Measurements from ENCODE around the gene KRT39. TPM values are rescaled to one million over a fixed set of nuclear protein-coding genes. Genes with fewer than 3 reads are reported as not detected.

KRT39 gene
- polyA plus RNA-seq, 1 donor = not detected

Other genes with a start within 250 kb of the KRT39 start
- not detected for gene KRT25, start 211.6 kb downstream of the KRT39 start, polyA plus RNA-seq (ENCODE audit: insufficient read length)
- gene KRT26, start 194.7 kb downstream of the KRT39 start, polyA plus RNA-seq (ENCODE audit: insufficient read length) = not detected
- not detected for gene KRT27, start 184.4 kb downstream of the KRT39 start, polyA plus RNA-seq (ENCODE audit: insufficient read length)
- gene KRT28, start 167.0 kb downstream of the KRT39 start, polyA plus RNA-seq (ENCODE audit: insufficient read length) = not detected
- 45.2 TPM for gene KRT10, start 144.3 kb downstream of the KRT39 start, polyA plus RNA-seq (ENCODE audit: insufficient read length)
- gene KRT12, start 99.7 kb downstream of the KRT39 start, polyA plus RNA-seq (ENCODE audit: insufficient read length) = 0.37 TPM
- gene KRT20, start 81.7 kb downstream of the KRT39 start, polyA plus RNA-seq (ENCODE audit: insufficient read length) = 0.33 TPM
- 1.1 TPM for gene KRT23, start 29.3 kb downstream of the KRT39 start, polyA plus RNA-seq (ENCODE audit: insufficient read length)
- gene KRT40, start 17.4 kb upstream of the KRT39 start, polyA plus RNA-seq (ENCODE audit: insufficient read length) = not detected
- gene KRTAP3-3, start 27.2 kb upstream of the KRT39 start, polyA plus RNA-seq (ENCODE audit: insufficient read length) = not detected
- not detected for gene KRTAP3-2, start 33.0 kb upstream of the KRT39 start, polyA plus RNA-seq (ENCODE audit: insufficient read length)
- gene KRTAP3-1, start 42.2 kb upstream of the KRT39 start, polyA plus RNA-seq (ENCODE audit: insufficient read length) = not detected
- not detected for gene KRTAP1-5, start 60.3 kb upstream of the KRT39 start, polyA plus RNA-seq (ENCODE audit: insufficient read length)
- not detected for gene KRTAP1-4, start 63.2 kb upstream of the KRT39 start, polyA plus RNA-seq (ENCODE audit: insufficient read length)
- gene KRTAP1-3, start 67.9 kb upstream of the KRT39 start, polyA plus RNA-seq (ENCODE audit: insufficient read length) = not detected
- not detected for gene KRTAP1-1, start 74.5 kb upstream of the KRT39 start, polyA plus RNA-seq (ENCODE audit: insufficient read length)
- gene KRTAP2-1, start 80.4 kb upstream of the KRT39 start, polyA plus RNA-seq (ENCODE audit: insufficient read length) = not detected
- gene KRTAP2-2, start 88.3 kb upstream of the KRT39 start, polyA plus RNA-seq (ENCODE audit: insufficient read length) = not detected
- gene KRTAP2-3, start 93.2 kb upstream of the KRT39 start, polyA plus RNA-seq (ENCODE audit: insufficient read length) = not detected
- not detected for gene KRTAP2-4, start 98.9 kb upstream of the KRT39 start, polyA plus RNA-seq (ENCODE audit: insufficient read length)
- not detected for gene KRTAP4-7, start 117.2 kb upstream of the KRT39 start, polyA plus RNA-seq (ENCODE audit: insufficient read length)
- not detected for gene KRTAP4-8, start 131.2 kb upstream of the KRT39 start, polyA plus RNA-seq (ENCODE audit: insufficient read length)
- not detected for gene KRTAP4-16, start 135.3 kb upstream of the KRT39 start, polyA plus RNA-seq (ENCODE audit: insufficient read length)
- gene KRTAP4-9, start 138.4 kb upstream of the KRT39 start, polyA plus RNA-seq (ENCODE audit: insufficient read length) = not detected
- gene KRTAP4-11, start 151.4 kb upstream of the KRT39 start, polyA plus RNA-seq (ENCODE audit: insufficient read length) = not detected
- not detected for gene KRTAP4-12, start 157.2 kb upstream of the KRT39 start, polyA plus RNA-seq (ENCODE audit: insufficient read length)
- not detected for gene KRTAP4-6, start 173.6 kb upstream of the KRT39 start, polyA plus RNA-seq (ENCODE audit: insufficient read length)
- gene KRTAP4-5, start 182.9 kb upstream of the KRT39 start, polyA plus RNA-seq (ENCODE audit: insufficient read length) = not detected
- not detected for gene KRTAP4-4, start 193.8 kb upstream of the KRT39 start, polyA plus RNA-seq (ENCODE audit: insufficient read length)
- gene KRTAP4-3, start 201.3 kb upstream of the KRT39 start, polyA plus RNA-seq (ENCODE audit: insufficient read length) = not detected
- gene KRTAP4-2, start 211.3 kb upstream of the KRT39 start, polyA plus RNA-seq (ENCODE audit: insufficient read length) = not detected
- gene KRTAP4-1, start 218.0 kb upstream of the KRT39 start, polyA plus RNA-seq (ENCODE audit: insufficient read length) = not detected
- not detected for gene KRTAP9-1, start 222.9 kb upstream of the KRT39 start, polyA plus RNA-seq (ENCODE audit: insufficient read length)